HG02970 (cell line): ENCODE data around the gene PRKG1.
"Not testable (repeated sequence)": the region's sequence is repeated elsewhere in the genome, so short reads cannot be mapped to it uniquely, and the experiment has no call there.

Source experiments
- ATAC-seq: cut with Tn5 transposase; IDR thresholded peaks from one replicate; pipeline ENCODE4 v1.9.1; 2021; ENCODE audit warnings: mild to moderate bottlenecking, moderate library complexity, moderate number of reproducible peaks; ENCODE audit not compliant: unreplicated experiment, low FRiP score

PRKG1 gene

DNA sequence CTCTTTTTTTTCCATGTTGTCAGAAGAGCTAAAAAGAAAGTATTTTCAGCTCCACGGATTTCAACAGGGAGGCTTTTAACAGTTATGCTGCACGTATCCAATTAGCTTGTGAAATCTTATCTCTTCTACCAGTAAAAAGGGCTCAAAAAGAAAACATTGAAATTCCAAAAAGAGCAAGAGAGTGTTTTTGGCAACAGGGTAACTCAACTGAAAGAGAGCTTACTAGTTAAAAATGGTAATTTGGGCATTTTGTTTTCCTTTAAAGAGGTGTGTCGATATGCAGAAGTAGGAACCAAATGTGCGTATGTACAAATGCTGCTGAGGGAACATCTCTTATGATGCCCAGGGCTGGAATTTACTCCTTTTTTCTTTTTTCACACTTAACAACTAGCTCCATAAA lies 292.8 kb downstream of the PRKG1 start:
- no peak for ATAC-seq

DNA sequence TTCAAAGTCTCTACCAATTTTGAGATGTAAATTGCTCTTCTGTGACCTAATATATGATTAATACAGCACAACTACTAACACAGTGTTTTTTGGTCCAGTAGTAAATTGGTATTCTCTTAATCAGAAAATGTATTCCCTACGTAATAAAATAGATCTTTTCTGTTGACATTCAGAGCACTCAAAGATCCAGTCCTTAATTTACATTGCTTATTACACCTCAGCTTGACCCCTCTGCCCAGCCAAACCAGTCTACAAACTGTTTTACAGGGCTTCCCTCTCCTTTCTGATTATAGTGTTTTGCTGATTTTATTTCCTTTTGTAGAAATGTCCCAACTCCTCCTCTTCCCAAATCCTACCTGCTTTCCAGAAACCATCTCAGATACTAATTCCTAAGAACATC lies 293.4 kb downstream of the PRKG1 start:
- no peak for ATAC-seq

GRCh38 chr10:51368943-51369342 lies 294.7 kb downstream of the PRKG1 start:
- ATAC-seq, result no peak

DNA sequence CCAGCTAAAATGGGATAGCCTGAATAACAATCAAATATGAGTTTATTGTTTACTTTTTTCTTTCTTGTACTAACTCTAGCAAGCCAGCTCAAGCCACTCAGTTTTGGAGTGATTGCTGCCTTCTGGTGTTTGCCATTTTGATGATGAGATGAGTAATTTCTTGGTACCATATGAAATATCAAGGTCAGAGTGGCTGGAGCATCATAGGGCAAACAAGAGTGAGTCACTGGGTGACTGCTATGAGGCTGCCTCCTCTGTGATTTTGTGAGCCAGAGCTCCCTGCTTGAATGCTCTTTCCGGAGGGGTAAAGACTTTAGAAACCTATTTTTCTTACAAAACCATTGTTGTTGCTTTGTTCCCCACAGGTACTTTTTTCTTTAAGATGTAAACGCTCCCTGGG lies 295.6 kb downstream of the PRKG1 start:
- no peak for ATAC-seq

GRCh38 chr10:51371743-51372142 lies 297.5 kb downstream of the PRKG1 start:
- no peak for ATAC-seq

DNA sequence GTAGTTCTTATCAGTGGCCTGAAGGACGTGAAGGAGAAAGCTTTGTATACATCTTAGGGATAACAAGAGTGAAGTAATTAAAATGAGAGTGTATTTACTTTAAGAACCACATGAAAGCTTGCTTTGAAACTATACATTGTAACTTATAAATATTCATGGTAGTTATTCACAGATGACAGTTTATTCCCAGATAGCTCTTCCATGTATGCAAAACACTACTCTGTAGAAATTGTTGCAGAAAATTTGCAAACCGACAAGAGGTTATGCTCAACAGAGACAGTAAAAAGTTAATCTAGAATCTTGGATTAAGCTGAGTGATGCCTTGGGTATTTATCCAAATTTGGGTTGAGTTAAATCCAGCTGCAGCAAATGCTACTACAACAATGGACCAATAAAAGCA lies 301.5 kb downstream of the PRKG1 start:
- ATAC-seq, result no peak

DNA sequence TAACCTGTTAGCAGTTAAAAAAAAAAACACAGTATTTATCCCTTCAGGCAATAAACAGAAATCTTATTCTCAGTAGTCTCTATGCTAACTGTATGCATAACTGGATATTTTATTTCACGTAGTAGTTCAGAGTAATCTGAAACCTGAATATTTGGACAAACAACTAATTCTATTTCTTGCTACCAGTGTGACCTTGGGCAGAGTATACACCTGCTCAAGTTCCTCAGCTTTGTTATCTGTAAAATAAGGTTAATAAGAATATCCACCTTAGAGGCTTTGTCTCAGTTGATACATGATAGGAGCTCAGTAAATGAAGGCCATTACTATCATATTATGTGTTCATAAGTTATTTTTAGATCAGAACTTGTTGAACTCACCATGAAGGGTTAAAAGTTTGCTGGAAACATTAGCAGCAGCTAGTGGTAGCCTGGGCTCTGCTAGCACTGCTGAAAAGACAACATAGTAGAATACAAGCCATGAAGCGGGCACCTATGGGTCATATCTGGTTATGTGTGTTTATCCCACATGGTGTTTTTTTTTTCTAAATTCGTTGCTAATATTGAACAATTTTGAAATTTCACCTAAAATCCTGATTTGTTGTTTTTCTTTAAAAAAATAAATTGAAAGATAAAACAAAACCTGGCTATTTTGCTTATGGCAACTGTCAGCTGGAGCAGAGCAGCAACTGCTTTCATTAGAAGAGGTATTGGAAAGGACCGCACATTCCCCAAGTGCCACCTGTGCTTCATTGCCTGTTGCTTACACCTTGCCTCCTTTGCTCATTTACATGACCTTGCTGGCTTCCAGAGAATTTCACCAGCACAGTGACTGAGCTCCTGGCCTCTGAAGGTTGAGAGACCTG lies 303.0 kb downstream of the PRKG1 start:
- no peak for ATAC-seq

DNA sequence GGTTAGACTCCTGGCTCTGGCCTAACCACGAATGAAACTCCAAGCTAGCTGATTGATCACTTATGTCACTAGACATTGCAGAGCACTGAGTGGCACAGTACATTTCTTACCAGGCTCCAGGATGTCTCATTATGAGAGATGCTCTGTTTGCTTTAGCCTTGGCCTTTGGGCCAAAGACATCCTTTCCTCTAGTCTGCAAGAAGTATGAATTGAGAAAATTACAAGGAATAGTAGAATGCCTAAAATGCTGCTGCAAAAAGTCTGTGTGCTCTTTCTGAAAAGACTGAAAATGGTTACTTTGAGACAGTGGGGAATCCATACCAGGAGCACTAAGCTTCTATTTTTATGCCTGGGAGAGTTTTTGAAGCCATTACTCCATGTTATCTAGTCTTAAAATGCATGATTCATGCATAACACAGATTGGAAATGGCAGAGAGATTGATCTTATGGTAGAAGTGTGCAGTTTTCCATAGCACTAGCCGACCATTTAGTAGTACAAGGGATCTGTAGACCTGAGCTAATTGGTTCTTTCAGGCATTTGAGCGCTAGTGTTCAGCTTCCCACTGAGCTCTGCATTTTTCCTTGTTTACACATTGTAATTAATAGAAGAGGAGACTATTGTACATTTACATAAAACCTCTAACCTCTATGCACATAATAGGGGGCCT lies 303.8 kb downstream of the PRKG1 start:
- ATAC-seq, result no peak

GRCh38 chr10:51382181-51382580 lies 307.9 kb downstream of the PRKG1 start:
- ATAC-seq, result no peak

GRCh38 chr10:51384971-51385370 lies 310.7 kb downstream of the PRKG1 start:
- no peak for ATAC-seq

DNA sequence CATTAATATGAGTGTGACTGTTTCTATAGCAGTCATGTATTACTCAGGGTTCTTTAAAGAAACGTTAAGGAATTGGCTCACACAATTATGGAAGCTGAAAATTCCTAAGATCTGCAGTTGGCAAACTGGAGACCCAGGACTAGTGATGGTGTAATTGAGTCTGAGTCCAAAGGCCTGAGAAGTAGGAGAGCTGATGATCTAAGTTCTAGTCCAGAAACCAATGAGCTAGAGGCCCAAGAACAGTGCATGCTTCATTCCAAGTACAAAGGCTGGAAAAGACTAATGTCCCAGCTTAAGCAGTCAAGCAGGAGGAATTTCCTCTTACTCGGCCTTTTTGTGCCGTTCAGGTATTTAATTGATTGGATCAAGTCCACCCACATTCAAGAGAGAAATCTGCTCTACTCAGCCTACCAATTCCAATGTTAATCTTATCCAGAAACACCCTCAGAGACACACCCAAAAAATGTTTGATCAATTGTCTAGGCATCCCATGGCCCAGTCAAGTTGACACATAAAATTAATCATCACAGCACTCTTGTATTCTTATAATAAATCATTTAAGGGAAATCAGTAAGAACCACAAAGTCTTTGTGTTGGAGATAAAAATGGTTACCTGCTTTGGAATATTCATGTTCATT lies 312.1 kb downstream of the PRKG1 start:
- no peak for ATAC-seq

GRCh38 chr10:51389415-51390321 lies 315.4 kb downstream of the PRKG1 start:
- ATAC-seq, result peak; percentile 65

DNA sequence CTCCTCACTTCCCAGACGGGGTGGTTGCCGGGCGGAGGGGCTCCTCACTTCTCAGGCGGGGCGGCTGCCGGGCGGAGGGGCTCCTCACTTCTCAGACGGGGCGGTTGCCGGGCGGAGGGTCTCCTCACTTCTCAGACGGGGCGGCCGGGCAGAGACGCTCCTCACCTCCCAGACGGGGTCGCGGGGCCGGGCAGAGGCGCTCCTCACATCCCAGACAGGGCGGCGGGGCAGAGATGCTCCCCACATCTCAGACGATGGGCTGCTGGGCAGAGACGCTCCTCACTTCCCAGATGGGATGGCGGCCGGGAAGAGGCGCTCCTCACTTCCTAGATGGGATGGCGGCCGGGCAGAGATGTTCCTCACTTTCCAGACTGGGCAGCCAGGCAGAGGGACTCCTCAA lies 318.7 kb downstream of the PRKG1 start:
- ATAC-seq, result not testable (repeated sequence)

GRCh38 chr10:51394039-51394438 lies 319.8 kb downstream of the PRKG1 start:
- ATAC-seq, result no peak

DNA sequence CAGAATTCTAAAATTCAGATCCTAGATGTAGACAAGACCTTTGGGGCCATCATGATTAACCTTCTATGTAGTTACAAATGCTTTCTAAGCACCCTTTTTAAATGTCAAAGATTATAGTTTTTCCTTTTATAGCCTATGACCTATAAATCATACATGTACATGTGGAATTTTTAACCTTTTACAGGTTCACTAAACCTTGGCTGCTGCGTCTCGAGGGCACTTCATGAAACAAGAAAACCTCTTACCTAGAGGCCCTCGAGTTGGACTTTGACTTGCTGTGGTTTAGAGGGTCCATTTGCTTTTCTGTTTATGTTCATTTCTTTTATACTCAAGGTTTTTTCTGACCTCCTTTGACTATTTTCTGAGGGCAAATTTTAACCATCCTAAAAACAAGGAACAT lies 323.0 kb downstream of the PRKG1 start:
- no peak for ATAC-seq

DNA sequence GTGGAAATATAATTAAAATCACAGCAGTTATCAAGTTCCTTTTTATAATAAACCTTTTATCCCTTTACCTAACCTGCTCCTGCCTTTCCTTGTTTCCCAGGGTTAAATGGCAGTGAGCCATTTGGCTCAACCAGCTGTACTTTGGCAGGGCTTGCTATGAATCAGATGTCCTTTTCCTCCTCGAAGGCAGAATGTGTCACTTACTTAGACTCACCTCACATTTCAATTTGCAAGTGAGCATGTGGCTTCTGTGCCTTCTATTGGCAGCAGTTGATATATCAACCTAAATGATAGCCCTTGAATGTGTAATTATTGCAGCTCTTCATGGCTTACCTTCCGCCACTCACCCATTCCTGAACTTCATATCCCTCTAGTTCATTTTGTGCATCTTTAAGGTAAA lies 323.4 kb downstream of the PRKG1 start:
- ATAC-seq, result no peak

GRCh38 chr10:51399840-51400239 lies 325.6 kb downstream of the PRKG1 start:
- no peak for ATAC-seq

DNA sequence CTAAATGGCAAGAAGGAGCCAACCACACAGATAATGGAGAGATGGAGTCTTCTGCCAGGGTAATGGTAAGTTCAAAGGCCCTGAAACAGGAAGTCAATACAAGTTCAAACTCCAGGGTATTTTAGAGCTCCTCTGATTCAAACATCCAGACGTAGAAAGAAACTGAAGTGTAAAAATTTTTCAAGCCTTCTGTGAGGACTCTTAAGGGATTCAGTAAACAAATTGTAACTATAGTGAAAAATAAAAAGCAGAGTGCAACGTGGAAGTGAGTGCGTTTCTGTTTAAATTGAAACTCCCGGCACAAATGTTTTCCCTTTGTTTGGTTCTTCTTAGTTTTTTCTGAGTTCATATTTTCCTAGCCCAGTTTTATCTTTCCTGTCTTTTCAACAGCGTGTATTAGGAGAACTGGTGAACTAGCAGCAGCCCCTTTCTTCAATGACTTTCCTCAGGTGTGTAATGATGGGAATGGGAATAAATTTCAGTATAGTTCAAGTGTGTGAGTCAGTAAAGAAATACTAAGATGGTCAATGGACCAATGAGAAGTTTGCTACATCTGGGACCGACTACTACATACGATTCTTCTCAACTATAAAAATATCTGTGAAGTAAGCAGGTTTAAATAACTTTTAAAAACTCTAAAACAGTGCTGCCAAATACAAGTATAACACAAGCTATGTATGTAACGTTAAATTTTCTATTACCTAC lies 326.3 kb downstream of the PRKG1 start:
- ATAC-seq, result no peak

DNA sequence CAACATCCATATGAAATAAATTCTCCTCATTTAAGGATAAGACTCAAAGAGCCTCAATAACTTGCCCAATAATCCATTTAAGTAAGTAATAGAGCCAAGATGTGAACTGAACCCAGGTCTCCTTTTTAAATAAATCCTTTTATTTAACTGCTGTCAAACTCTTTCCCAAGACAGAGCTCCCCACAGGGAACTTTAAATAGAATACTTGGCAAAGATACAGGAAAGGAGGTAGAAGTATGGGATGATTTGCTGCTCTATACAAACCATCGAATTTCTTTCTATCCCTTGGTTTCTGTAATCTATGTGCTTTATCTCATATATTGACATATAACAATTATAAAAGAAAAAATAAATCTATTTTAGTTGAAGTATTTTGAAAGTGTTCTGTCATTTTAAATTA lies 329.2 kb downstream of the PRKG1 start:
- ATAC-seq, result no peak
